HG02642 (cell line): ENCODE results near the gene NACA.
A peak's percentile ranks its signal among the peaks of the same experiment; 100 is the strongest.
"Not testable (repeated sequence)": the region's sequence is repeated elsewhere in the genome, so short reads cannot be mapped to it uniquely, and the experiment has no call there.

Experiments used
- ATAC-seq: cut with Tn5 transposase; IDR thresholded peaks from one replicate; pipeline ENCODE4 v1.9.1; 2021; ENCODE audit warnings: mild to moderate bottlenecking; ENCODE audit not compliant: unreplicated experiment, poor library complexity

Gene NACA

GRCh38 chr12:56725723-56726102 is 614 bp upstream of the NACA start:
- no peak for ATAC-seq

GRCh38 chr12:56724701-56724971 is 463 bp downstream of the NACA start:
- peak; percentile 1 for ATAC-seq

GRCh38 chr12:56723889-56724700 is 1.0 kb downstream of the NACA start:
- no peak for ATAC-seq

DNA sequence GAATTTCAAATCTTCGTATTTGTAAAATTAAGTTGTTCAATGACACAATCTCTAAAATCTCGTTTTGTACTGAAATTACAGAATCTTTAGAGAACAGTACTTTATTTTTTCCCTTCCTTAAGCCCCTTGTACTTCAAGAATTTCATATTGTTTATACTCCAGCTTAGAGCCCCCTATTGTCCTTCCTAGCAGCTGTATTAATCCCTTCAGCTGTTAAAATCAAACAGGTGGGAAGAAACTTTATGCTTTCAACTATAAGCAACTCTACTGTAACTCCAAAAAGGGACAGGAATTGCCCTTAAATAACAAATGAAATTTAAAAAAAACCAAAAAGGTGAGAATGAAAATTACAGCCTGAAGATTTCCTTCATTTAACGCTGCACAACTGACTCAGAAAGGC is 1.7 kb downstream of the NACA start:
- no peak for ATAC-seq

GRCh38 chr12:56722832-56723231 is 2.3 kb downstream of the NACA start:
- ATAC-seq, result no peak

- ATAC-seq, result no peak
Observed at GRCh38 chr12:56721721-56722120, 3.4 kb downstream of the NACA start.

DNA sequence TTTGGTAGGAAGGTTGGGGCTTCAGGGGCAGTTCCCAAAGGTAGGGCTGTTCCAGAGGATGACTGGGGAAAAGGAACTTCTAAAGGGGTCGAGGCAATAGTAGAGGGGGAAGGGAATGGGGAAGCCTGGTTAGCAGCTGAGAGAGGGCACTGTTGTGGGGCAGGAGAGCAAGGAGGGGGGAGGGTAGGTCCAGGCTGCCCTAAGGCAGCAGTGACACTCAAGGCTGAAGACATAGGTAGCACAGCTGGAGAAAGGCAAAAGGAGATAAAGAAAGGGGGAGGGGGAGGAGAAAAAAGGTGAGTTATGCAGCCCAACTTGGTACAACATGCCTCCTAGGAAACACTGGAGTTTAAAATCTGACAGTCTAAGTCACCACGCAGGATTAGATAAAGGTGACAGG is 3.9 kb downstream of the NACA start:
- ATAC-seq, result no peak

DNA sequence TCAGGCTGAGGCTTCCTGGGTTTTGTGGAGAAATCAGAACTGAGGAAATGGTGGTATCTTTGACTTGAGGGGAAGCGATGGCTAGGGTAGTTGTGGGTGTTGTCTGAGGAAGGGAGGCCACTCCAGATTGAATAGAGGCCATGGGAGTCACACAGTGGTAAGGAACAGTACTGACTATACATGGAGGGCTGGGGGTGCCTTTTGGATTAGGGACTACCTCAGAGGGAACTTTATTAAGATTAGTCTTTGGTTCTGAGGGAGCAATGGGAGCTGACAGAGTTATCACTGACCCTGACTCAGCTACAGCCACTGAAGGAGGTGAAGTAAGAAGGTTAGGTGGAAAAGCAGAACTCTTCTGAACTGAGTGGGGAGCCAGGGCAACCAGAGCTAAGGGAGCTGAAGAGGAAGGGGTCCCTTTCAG is 4.4 kb downstream of the NACA start:
- no peak for ATAC-seq

GRCh38 chr12:56719056-56719455 is 6.0 kb downstream of the NACA start:
- ATAC-seq, result no peak

DNA sequence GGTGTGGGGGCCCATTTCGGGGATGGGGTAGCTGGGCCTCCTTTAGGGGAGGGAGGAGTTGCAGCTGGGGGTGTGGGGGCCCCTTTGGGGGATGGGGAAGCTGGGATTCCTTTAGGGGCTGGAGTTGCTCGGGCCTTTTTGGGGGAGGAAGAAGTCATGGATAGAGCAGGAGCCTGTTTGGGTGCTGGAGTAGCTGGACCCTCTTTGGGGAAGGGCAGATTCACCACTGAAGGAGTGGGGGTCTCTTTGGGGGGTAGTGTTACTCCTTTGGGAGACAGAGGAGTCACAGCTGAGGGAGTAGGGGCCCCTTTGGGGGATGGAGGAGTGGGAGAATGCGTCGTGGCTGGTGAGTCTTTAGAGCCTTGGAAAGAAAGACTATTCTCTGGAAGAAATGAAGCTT is 6.5 kb downstream of the NACA start:
- no peak for ATAC-seq

DNA sequence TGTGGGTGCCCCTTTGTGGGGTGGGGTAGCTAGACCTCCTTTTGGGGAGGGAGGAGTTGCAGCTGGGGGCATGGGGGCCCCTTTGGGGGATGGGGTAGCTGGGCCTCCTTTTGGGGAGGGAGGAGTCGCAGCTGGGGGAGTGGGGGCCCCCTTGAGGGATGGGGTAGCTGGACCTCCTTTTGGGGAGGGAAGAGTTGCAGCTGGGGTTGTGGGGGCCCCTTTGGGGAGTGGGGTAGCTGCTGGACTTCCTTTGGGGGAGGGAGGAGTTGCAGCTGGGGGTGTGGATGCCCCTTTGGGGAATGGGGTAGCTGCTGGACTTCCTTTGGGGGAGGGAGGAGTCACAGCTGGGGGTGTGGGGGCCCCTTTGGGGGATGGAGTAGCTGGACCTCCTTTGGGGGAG is 7.0 kb downstream of the NACA start:
- no peak for ATAC-seq

GRCh38 chr12:56716933-56717880 is 7.9 kb downstream of the NACA start:
- no peak for ATAC-seq

GRCh38 chr12:56716458-56716857 is 8.6 kb downstream of the NACA start:
- no peak for ATAC-seq

DNA sequence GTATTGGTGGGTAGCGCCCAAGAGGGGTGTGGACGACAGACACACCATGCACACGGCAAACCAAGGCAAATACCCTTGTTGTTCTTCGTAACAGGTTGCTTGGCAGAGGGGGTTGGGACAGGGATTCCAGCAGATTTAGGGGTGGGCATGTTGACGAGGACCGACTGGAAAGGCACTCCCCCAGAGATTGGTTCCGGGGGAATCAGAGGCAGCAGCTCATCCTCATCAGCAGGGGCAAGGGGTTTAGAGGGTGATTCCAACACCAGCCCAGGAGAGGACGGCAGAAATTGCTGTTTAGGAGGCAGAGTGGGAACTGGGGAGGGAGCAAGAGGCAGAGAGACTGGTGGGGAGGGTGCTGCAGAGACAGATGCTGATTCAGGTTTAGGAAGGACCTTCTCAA is 9.3 kb downstream of the NACA start:
- ATAC-seq, result no peak

DNA sequence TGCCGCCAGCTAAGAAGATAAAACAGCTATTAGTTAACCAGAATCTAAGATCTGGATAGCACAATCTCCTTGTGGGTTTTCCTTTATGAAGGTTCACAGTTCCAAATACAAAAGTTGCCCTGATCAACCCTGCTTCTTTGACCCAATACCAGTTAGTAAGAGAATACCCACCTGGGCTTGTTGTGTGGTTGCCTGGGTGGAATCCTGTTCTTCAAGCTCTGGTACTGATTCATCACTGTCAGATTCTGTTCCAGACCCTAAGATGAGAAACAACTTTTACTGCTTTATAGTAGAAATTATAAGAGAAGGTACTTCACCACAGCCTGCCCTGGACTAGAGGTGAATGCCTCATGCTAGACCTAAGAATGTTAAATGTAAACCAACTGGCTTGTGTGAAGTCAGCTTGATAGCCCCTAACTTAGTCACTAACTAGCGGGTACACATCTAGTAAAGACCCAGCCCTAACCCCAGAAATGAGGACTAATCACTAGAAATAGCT is 10.6 kb downstream of the NACA start:
- ATAC-seq, result no peak

- ATAC-seq, result no peak
Observed at GRCh38 chr12:56713345-56713744, 11.8 kb downstream of the NACA start.

- no peak for ATAC-seq
Observed at GRCh38 chr12:56709759-56710376, 15.2 kb downstream of the NACA start.

- not testable (repeated sequence) for ATAC-seq
Observed at GRCh38 chr12:56704522-56704921, 20.6 kb downstream of the NACA start.

DNA sequence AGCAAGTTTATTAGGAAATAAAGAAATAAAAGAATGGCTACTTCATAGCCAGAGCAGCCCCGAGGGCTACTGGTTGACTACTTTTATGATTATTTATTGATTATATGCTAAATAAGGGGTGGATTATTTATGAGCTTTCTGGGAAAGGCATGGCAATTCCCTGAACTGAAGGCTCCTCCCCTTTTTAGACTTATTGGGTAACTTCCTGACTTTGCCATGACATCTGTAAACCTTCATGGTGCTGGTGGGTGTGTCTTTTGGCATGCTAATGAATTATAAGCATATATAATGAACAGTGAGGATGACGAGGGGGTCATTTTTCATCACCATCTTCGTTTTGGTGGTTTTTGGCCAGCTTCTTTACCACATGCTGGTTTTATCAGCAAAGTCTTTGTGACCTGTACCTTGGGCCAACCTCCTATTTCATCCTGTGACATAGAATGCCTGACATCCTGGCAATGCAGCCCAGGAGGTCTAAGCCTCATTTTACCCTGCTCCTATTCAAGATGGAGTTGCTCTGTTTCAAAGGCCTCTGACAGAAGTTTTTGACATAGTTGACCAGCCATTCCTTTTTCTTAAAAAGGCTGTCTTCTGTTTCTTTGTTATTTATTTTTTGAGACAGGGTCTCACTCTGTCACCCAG is 26.0 kb downstream of the NACA start:
- no peak for ATAC-seq

GRCh38 chr12:56695327-56696101 is 29.6 kb downstream of the NACA start:
- ATAC-seq, result no peak
